ENCODE data around the gene MPC2. TPM values are rescaled to one million over a fixed set of nuclear protein-coding genes. Genes with fewer than 3 reads are reported as not detected.

The MPC2 gene
- total RNA-seq, 1 experiment from 2014 or later = 71.7 TPM

GRCh38 chr1:167950569-167950968 lies 13.7 kb upstream of the MPC2 start:
- no peaks in the 10 kb centered on the region for H3K27me3 ChIP-seq (ENCODE audit: control insufficient read depth, insufficient read depth, low read length)
- no peak overlapping the region for H3K4me3 ChIP-seq (ENCODE audit: low read depth in 2 of 2, low read length in 2 of 2)
- ChIA-PET CTCF (no interaction called here), POLR2A (no interaction called here)
- TF ChIP-seq CTCF (IDR thresholded peaks at IDR 0.05) (no peak), REST (IDR thresholded peaks at IDR 0.05; ENCODE audit: insufficient read depth in 1 of 2, low read depth in 2 of 2, low read length in 1 of 2) (no peak), TCF7L2 (IDR thresholded peaks at IDR 0.05; ENCODE audit: low read depth, low read length) (no peak), POLR2AphosphoS5 (IDR thresholded peaks at IDR 0.05; ENCODE audit: low read depth, low read length) (no peak), SIN3A (IDR thresholded peaks at IDR 0.05; ENCODE audit: borderline replicate concordance, insufficient read depth, low read depth, low read length) (no peak)
- no peaks in the 10 kb centered on the region for H3K9me3 ChIP-seq (ENCODE audit: control insufficient read depth, insufficient read depth, low read depth, low read length)
- peaks cover 4% of the 10 kb centered on the region; the same call in 1 of the 2 replicates for H3K36me3 ChIP-seq (ENCODE audit: control insufficient read depth, insufficient read depth, low read length)
- in situ Hi-C loops (cut with HindIII; ENCODE audit: low pct_unique_long_range_greater_than_20kb, low sequenced_read_pairs) (no loop called here), intact Hi-C loops (cut with micrococcal nuclease; ENCODE audit: unreplicated experiment) (no loop called here)
- no peak overlapping the region for H3K27ac ChIP-seq (ENCODE audit: low read length)
- H3K4me1 ChIP-seq (ENCODE audit: control insufficient read depth, insufficient read depth, low read length) = no peaks in the 10 kb centered on the region
- no TSS peak for BruUV-seq (replicated peaks)
- ATAC-seq (no peak), DNase-seq (ENCODE audit: low read depth, low spot score) (no peak)

- no TSS peak for BruUV-seq (replicated peaks)
- no peaks in the 10 kb centered on the region for H3K4me1 ChIP-seq (ENCODE audit: control insufficient read depth, insufficient read depth, low read length)
- ChIA-PET POLR2A (no interaction called here), CTCF (interaction anchor here (0.7 kb wide), 1 partner anchor 379 kb away, joined by 4 read pairs; no protein-coding TSS in a partner anchor)
- no peak overlapping the region for H3K27ac ChIP-seq (ENCODE audit: low read length)
- H3K36me3 ChIP-seq (ENCODE audit: control insufficient read depth, insufficient read depth, low read length) = peaks cover 4% of the 10 kb centered on the region; the same call in 1 of the 2 replicates
- in situ Hi-C loops (cut with HindIII; ENCODE audit: low pct_unique_long_range_greater_than_20kb, low sequenced_read_pairs) (no loop called here), intact Hi-C loops (cut with micrococcal nuclease; ENCODE audit: unreplicated experiment) (no loop called here)
- TF ChIP-seq CTCF (IDR thresholded peaks at IDR 0.05) (no peak), POLR2AphosphoS5 (IDR thresholded peaks at IDR 0.05; ENCODE audit: low read depth, low read length) (no peak), REST (IDR thresholded peaks at IDR 0.05; ENCODE audit: insufficient read depth in 1 of 2, low read depth in 2 of 2, low read length in 1 of 2) (no peak), TCF7L2 (IDR thresholded peaks at IDR 0.05; ENCODE audit: low read depth, low read length) (no peak), SIN3A (IDR thresholded peaks at IDR 0.05; ENCODE audit: borderline replicate concordance, insufficient read depth, low read depth, low read length) (no peak)
- ATAC-seq (no peak), DNase-seq (ENCODE audit: low read depth, low spot score) (no peak)
- H3K27me3 ChIP-seq (ENCODE audit: control insufficient read depth, insufficient read depth, low read length) = no peaks in the 10 kb centered on the region
- no peak overlapping the region for H3K4me3 ChIP-seq (ENCODE audit: low read depth in 2 of 2, low read length in 2 of 2)
- H3K9me3 ChIP-seq (ENCODE audit: control insufficient read depth, insufficient read depth, low read depth, low read length) = no peaks in the 10 kb centered on the region
Measured at GRCh38 chr1:167949785-167950184, 12.9 kb upstream of the MPC2 start.

Data from Panc1 (cell line).